Left hindlimb (tissue), 1 donor: Measurements from ENCODE around the gene F13A1.
"Not testable (repeated sequence)": the region's sequence is repeated elsewhere in the genome, so short reads cannot be mapped to it uniquely, and the experiment has no call there.

Experiments used
- DNase-seq: peaks from one replicate; pipeline ENCODE4 v3.0.0-alpha.2; 2018

Gene F13A1

GRCh38 chr6:6317825-6318733 is 2.4 kb downstream of the F13A1 start:
- no peak for DNase-seq

GRCh38 chr6:6317386-6317785 is 3.1 kb downstream of the F13A1 start:
- DNase-seq, result no peak

- DNase-seq, result peak; percentile 47
These were observed 4.8 kb downstream of the F13A1 start for GRCh38 chr6:6315660-6316059.

GRCh38 chr6:6314596-6314995 is 5.9 kb downstream of the F13A1 start:
- DNase-seq, result no peak

- DNase-seq, result no peak
These were observed 7.5 kb downstream of the F13A1 start for GRCh38 chr6:6312901-6313441.

GRCh38 chr6:6305575-6305974 is 14.9 kb downstream of the F13A1 start:
- no peak for DNase-seq

GRCh38 chr6:6300383-6300782 is 20.1 kb downstream of the F13A1 start:
- DNase-seq, result not testable (repeated sequence)

- no peak for DNase-seq
These were observed 27.1 kb downstream of the F13A1 start for GRCh38 chr6:6293317-6293716.

- DNase-seq, result no peak
These were observed 33.0 kb downstream of the F13A1 start for GRCh38 chr6:6287415-6287814.

GRCh38 chr6:6285679-6286078 is 34.8 kb downstream of the F13A1 start:
- no peak for DNase-seq

GRCh38 chr6:6284221-6284966 is 36.1 kb downstream of the F13A1 start:
- no peak for DNase-seq

GRCh38 chr6:6283746-6284145 is 36.7 kb downstream of the F13A1 start:
- DNase-seq, result no peak

GRCh38 chr6:6282716-6283115 is 37.7 kb downstream of the F13A1 start:
- DNase-seq, result no peak

GRCh38 chr6:6277413-6277812 is 43.0 kb downstream of the F13A1 start:
- no peak for DNase-seq

- DNase-seq, result no peak
These were observed 49.4 kb downstream of the F13A1 start for GRCh38 chr6:6270948-6271535.

- DNase-seq, result no peak
These were observed 60.2 kb downstream of the F13A1 start for GRCh38 chr6:6260196-6260722.

- DNase-seq, result no peak
These were observed 63.6 kb downstream of the F13A1 start for GRCh38 chr6:6256886-6257285.

- no peak for DNase-seq
These were observed 64.2 kb downstream of the F13A1 start for GRCh38 chr6:6256259-6256658.

- DNase-seq, result no peak
These were observed 68.7 kb downstream of the F13A1 start for GRCh38 chr6:6251555-6252280.

- DNase-seq, result no peak
These were observed 71.8 kb downstream of the F13A1 start for GRCh38 chr6:6248651-6249050.

GRCh38 chr6:6246544-6246943 is 73.9 kb downstream of the F13A1 start:
- DNase-seq, result no peak

GRCh38 chr6:6244624-6245023 is 75.8 kb downstream of the F13A1 start:
- no peak for DNase-seq
